DND-41 (cell line): ENCODE results near the gene KIF26A.

ENCODE experiments used
- ATAC-seq: fragments of 200-7000 bp; cut with Tn5 transposase; 3 replicates; pipeline ENCODE4 v1.9.1; 2021; ENCODE audit warnings: low read depth; ENCODE audit not compliant: insufficient read depth
- DNase-seq: peaks from one replicate; pipeline ENCODE4 v3.0.0-alpha.2; 2020
- H2AFZ ChIP-seq: 2 replicates; pipeline ENCODE4 v1.6.0; 2012; ENCODE audit warnings: low read depth, low read length
- H3K27ac ChIP-seq: 2 replicates; pipeline ENCODE4 v1.5.1; 2012; ENCODE audit warnings: low read length, inconsistent platforms
- H3K27me3 ChIP-seq: fragments of 200-600 bp; sonication (generic); 2 replicates; pipeline ENCODE4 v1.6.0; 2012; ENCODE audit warnings: low read length, mild to moderate bottlenecking, inconsistent platforms; ENCODE audit not compliant: insufficient read depth, poor library complexity
- H3K36me3 ChIP-seq: 2 replicates; pipeline ENCODE4 v1.5.1; 2012; ENCODE audit warnings: low read length, inconsistent platforms; ENCODE audit not compliant: insufficient read depth
- H3K4me1 ChIP-seq: 2 replicates; pipeline ENCODE4 v1.5.1; 2012; ENCODE audit warnings: mild to moderate bottlenecking, low read length; ENCODE audit not compliant: insufficient read depth
- H3K4me2 ChIP-seq: 2 replicates; pipeline ENCODE4 v1.6.0; 2012; ENCODE audit warnings: mild to moderate bottlenecking, moderate library complexity, low read length, inconsistent platforms; ENCODE audit not compliant: insufficient read depth
- H3K4me3 ChIP-seq, 2 experiments: fragments of 200-600 bp in 1 of 2; shearing (Covaris generic) in 1 of 2; 2 replicates each; pipeline ENCODE4 v1.5.1; 2012 to 2016; ENCODE audit warnings: inconsistent platforms in 2 of 2, low read length in 2 of 2, mild to moderate bottlenecking in 2 of 2, low read depth in 1 of 2, moderate library complexity in 1 of 2
- H3K79me2 ChIP-seq: 2 replicates; pipeline ENCODE4 v1.6.0; 2012; ENCODE audit warnings: low read length, inconsistent platforms; ENCODE audit not compliant: insufficient read depth
- H3K9ac ChIP-seq: 2 replicates; pipeline ENCODE4 v1.6.0; 2012; ENCODE audit warnings: low read depth, mild to moderate bottlenecking, inconsistent platforms, low read length, moderate library complexity
- H3K9me3 ChIP-seq: 2 replicates; pipeline ENCODE4 v1.5.1; 2012; ENCODE audit warnings: low read length, moderate library complexity, mild to moderate bottlenecking, inconsistent platforms; ENCODE audit not compliant: insufficient read depth, severe bottlenecking
- H4K20me1 ChIP-seq: 2 replicates; pipeline ENCODE4 v1.6.0; 2012; ENCODE audit warnings: low read length; ENCODE audit not compliant: insufficient read depth
- EZH2 ChIP-seq: IDR thresholded peaks from 3 replicates; pipeline ENCODE4 v1.6.1; 2012; ENCODE audit warnings: borderline replicate concordance, low read depth, mild to moderate bottlenecking, moderate library complexity, low read length, inconsistent platforms; ENCODE audit not compliant: severe bottlenecking
- TF ChIP-seq, protein P1 (sequence below): IDR thresholded peaks from 2 replicates; pipeline ENCODE4 v1.5.1; 2012; ENCODE audit warnings: borderline replicate concordance, low read length, moderate library complexity, mild to moderate bottlenecking; ENCODE audit not compliant: poor library complexity, severe bottlenecking; ENCODE audit errors: extremely low read depth

Gene KIF26A

DNA sequence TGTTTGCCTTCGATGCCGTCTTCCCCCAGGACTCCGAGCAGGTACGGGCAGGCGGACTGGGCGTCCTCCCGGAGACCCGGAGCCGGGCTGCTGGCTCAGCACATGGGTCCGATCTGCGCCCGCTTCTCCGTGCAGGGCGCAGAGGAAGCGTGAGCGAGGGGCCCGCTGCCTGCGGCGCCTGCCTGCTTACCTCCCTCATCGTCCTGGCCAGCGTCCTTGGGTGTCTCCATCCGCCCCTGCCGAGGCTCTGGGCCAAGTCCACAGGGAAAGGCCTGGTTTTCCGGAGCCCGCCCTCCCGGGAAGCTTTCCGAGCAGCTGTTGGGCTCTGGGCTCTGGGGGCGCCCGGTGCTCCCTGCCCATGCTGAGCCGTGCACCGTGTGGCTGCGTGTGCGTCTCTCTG lies 33.5 kb downstream of the KIF26A start:
- H3K79me2 ChIP-seq: no peaks in the 10 kb centered on the region
- no peaks in the 10 kb centered on the region for H3K36me3 ChIP-seq
- H3K9me3 ChIP-seq: no peaks in the 10 kb centered on the region
- no peak for TF ChIP-seq EZH2
- TF ChIP-seq, protein P1, sequence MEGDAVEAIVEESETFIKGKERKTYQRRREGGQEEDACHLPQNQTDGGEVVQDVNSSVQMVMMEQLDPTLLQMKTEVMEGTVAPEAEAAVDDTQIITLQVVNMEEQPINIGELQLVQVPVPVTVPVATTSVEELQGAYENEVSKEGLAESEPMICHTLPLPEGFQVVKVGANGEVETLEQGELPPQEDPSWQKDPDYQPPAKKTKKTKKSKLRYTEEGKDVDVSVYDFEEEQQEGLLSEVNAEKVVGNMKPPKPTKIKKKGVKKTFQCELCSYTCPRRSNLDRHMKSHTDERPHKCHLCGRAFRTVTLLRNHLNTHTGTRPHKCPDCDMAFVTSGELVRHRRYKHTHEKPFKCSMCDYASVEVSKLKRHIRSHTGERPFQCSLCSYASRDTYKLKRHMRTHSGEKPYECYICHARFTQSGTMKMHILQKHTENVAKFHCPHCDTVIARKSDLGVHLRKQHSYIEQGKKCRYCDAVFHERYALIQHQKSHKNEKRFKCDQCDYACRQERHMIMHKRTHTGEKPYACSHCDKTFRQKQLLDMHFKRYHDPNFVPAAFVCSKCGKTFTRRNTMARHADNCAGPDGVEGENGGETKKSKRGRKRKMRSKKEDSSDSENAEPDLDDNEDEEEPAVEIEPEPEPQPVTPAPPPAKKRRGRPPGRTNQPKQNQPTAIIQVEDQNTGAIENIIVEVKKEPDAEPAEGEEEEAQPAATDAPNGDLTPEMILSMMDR: no peak
- H3K4me3 ChIP-seq: no peak overlapping the region
- no peaks in the 10 kb centered on the region for H4K20me1 ChIP-seq
- no peak overlapping the region for H2AFZ ChIP-seq
- no peak overlapping the region for H3K4me2 ChIP-seq
- no peak overlapping the region for H3K9ac ChIP-seq
- DNase-seq (no peak), ATAC-seq (no peak)
- no peak overlapping the region for H3K27ac ChIP-seq
- H3K27me3 ChIP-seq: no peaks in the 10 kb centered on the region
- H3K4me1 ChIP-seq: no peaks in the 10 kb centered on the region

DNA sequence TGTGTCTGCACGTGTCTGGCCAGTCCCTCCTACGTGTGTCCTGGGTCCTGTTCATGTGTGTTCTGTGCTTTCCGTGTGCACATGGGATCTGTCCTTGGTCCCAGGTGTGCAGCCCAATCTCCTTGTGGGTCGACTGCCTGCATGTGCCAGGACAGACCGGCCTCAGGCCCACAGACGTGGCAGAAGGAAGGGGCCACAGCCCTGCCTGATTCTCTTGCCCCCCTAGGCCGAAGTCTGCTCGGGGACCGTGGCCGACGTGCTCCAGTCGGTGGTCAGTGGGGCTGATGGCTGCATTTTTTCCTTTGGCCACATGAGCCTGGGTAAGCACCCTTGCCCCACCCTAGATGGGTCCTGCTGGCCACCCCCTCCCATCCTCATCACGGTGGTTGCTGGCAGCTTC lies 34.0 kb downstream of the KIF26A start:
- H4K20me1 ChIP-seq: no peaks in the 10 kb centered on the region
- no peaks in the 10 kb centered on the region for H3K27me3 ChIP-seq
- H2AFZ ChIP-seq: no peak overlapping the region
- DNase-seq: no peak
- ATAC-seq: no peak
- no peak overlapping the region for H3K9ac ChIP-seq
- no peak overlapping the region for H3K4me3 ChIP-seq
- TF ChIP-seq, protein P1: no peak
- TF ChIP-seq EZH2: no peak
- H3K27ac ChIP-seq: no peak overlapping the region
- no peaks in the 10 kb centered on the region for H3K36me3 ChIP-seq
- H3K9me3 ChIP-seq: no peaks in the 10 kb centered on the region
- H3K4me2 ChIP-seq: no peak overlapping the region
- H3K4me1 ChIP-seq: no peaks in the 10 kb centered on the region
- H3K79me2 ChIP-seq: no peaks in the 10 kb centered on the region

DNA sequence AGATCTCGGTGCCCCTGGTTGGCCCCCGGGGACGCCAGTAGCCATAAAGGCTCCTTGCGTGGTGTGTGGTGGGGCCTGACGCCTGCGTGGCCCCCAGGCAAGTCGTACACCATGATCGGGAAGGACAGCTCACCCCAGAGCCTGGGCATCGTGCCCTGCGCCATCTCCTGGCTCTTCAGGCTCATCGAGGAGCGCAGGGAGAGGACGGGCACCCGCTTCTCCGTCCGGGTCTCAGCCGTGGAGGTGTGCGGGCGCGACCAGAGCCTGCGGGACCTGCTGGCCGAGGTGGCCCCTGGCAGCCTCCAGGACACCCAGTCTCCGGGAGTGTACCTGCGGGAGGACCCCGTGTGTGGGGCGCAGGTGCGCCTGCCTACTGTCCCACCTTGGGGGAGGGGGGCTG lies 34.5 kb downstream of the KIF26A start:
- Histone ChIP-seq H3K4me1 (no peaks in the 10 kb centered on the region), H3K9me3 (no peaks in the 10 kb centered on the region), H3K9ac (no peak overlapping the region), H4K20me1 (no peaks in the 10 kb centered on the region), H3K36me3 (no peaks in the 10 kb centered on the region), H2AFZ (no peak overlapping the region), H3K4me3 (no peak overlapping the region), H3K4me2 (no peak overlapping the region), H3K27me3 (no peaks in the 10 kb centered on the region), H3K79me2 (no peaks in the 10 kb centered on the region), H3K27ac (no peak overlapping the region)
- TF ChIP-seq, protein P1: no peak
- no peak for TF ChIP-seq EZH2
- ATAC-seq: no peak
- no peak for DNase-seq

DNA sequence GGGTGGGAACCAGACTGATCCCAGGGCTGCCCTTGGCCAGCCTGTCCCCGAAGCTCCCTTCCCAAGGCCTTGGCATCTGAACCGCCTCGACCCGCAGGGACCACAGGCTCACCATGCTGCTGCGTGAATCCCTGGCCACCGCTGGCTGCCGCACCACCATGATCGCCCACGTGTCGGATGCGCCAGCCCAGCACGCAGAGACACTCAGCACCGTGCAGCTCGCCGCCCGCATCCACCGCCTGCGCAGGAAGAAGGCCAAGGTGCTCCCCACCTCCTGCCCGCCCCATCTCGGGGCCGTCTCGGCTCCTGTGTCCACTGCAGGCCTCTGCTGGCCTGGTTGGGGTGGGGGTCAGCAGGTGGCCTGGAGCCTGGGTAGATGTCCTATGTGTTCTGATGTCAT lies 35.7 kb downstream of the KIF26A start:
- no peak for TF ChIP-seq EZH2
- TF ChIP-seq, protein P1: no peak
- no peaks in the 10 kb centered on the region for H3K36me3 ChIP-seq
- H3K4me2 ChIP-seq: no peak overlapping the region

More for the DNA sequence above, 35.7 kb downstream of the KIF26A start:
- H3K9me3 ChIP-seq: no peaks in the 10 kb centered on the region
- H3K4me1 ChIP-seq: no peaks in the 10 kb centered on the region
- ATAC-seq: no peak
- no peaks in the 10 kb centered on the region for H4K20me1 ChIP-seq
- H3K79me2 ChIP-seq: no peaks in the 10 kb centered on the region
- no peaks in the 10 kb centered on the region for H3K27me3 ChIP-seq
- no peak for DNase-seq
- no peak overlapping the region for H3K27ac ChIP-seq
- no peak overlapping the region for H3K4me3 ChIP-seq
- no peak overlapping the region for H3K9ac ChIP-seq
- no peak overlapping the region for H2AFZ ChIP-seq
